ENCODE results near the gene RPS19BP1.

DNA sequence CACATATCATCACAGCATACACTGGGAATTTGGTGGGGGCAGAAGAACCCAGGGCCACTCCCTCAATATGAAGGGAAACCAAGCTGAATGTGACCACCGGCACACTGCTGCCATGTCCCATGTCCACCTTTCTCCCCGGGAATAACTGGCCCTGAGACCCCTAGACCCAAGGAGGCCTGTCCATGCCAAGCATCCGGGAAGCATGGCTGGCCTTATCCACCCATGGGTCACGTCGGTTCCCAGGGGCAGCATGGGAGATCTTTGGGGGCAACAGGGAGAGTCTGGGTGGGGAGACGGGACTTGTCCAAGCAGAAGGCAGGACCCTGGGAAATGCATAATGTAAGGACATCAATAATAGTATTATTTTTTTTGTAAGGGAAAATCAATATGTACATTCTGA is 40.9 kb downstream of the RPS19BP1 start:
- TF ChIP-seq, protein P1, sequence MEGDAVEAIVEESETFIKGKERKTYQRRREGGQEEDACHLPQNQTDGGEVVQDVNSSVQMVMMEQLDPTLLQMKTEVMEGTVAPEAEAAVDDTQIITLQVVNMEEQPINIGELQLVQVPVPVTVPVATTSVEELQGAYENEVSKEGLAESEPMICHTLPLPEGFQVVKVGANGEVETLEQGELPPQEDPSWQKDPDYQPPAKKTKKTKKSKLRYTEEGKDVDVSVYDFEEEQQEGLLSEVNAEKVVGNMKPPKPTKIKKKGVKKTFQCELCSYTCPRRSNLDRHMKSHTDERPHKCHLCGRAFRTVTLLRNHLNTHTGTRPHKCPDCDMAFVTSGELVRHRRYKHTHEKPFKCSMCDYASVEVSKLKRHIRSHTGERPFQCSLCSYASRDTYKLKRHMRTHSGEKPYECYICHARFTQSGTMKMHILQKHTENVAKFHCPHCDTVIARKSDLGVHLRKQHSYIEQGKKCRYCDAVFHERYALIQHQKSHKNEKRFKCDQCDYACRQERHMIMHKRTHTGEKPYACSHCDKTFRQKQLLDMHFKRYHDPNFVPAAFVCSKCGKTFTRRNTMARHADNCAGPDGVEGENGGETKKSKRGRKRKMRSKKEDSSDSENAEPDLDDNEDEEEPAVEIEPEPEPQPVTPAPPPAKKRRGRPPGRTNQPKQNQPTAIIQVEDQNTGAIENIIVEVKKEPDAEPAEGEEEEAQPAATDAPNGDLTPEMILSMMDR (IDR thresholded peaks at IDR 0.05) = no peak
- TF ChIP-seq EZH2 (IDR thresholded peaks at IDR 0.05; ENCODE audit: borderline replicate concordance, insufficient read depth, low read depth, low read length, poor library complexity, severe bottlenecking) = no peak

All from B cell (primary cell).